OCI-LY1 (cell line): ENCODE data around the gene CASZ1.

Source experiments
- CTCF ChIP-seq: fragments of 200-600 bp; sonication (generic), shearing (Covaris generic); IDR thresholded peaks from 2 replicates; pipeline ENCODE4 v1.5.1; 2017; ENCODE audit warnings: mild to moderate bottlenecking, antibody characterized with exemption, low read length, moderate library complexity, mixed read lengths
- EZH2 ChIP-seq: fragments of 200-600 bp; sonication (generic), shearing (Covaris generic); IDR thresholded peaks from 2 replicates; pipeline ENCODE4 v1.8.0; 2017; ENCODE audit warnings: borderline replicate concordance, mixed run types, mild to moderate bottlenecking, antibody characterized with exemption, low read length, moderate library complexity, mixed read lengths

GRCh38 chr1:10789803-10790702 is 6.4 kb downstream of the CASZ1 start:
- no peak for TF ChIP-seq CTCF
- no peak for TF ChIP-seq EZH2
